GM19395 (cell line): ENCODE measurements around the gene STRIP1.

Source experiments
- ATAC-seq: cut with Tn5 transposase; IDR thresholded peaks from one replicate; pipeline ENCODE4 v1.9.1; 2021; ENCODE audit warnings: mild to moderate bottlenecking, moderate library complexity; ENCODE audit not compliant: unreplicated experiment

Gene STRIP1

DNA sequence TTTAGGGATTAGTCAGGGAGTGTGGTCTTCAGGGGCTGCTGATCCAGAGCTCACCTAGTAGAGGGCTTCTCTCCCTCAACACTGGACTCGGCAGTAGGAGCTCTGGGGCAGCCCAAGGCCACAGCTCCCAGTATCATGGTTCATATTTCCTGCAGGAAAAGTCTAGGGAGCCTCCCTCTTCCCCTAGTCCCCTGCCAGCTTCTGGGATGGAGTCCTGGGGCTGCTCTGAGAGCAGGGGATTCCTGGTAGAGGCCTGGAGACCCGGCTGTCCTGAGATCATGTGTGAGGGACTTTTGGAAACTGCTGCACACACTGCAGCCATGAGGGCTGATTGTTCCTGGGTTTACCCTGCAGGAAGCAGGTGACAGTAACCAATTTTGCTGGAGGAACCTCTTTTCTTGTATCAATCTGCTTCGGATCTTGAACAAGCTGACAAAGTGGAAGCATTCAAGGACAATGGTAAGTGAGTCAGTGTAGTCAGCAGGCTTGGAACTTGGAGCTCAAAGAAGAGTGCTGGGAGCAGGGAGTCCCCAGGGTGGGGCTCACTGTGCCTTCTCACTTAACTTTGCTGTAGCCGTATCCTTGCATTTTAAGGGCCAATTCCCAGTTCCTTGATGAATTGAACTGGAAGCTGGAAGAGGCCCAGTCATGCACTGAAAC is 16.3 kb downstream of the STRIP1 start:
- no peak for ATAC-seq

- no peak for ATAC-seq
Observed at GRCh38 chr1:110051262-110051648, 16.8 kb downstream of the STRIP1 start.

- no peak for ATAC-seq
Observed at GRCh38 chr1:110053552-110054428, 19.4 kb downstream of the STRIP1 start.

GRCh38 chr1:110055493-110056284 is 21.3 kb downstream of the STRIP1 start:
- no peak for ATAC-seq

GRCh38 chr1:110056285-110056683 is 21.9 kb downstream of the STRIP1 start:
- no peak for ATAC-seq

DNA sequence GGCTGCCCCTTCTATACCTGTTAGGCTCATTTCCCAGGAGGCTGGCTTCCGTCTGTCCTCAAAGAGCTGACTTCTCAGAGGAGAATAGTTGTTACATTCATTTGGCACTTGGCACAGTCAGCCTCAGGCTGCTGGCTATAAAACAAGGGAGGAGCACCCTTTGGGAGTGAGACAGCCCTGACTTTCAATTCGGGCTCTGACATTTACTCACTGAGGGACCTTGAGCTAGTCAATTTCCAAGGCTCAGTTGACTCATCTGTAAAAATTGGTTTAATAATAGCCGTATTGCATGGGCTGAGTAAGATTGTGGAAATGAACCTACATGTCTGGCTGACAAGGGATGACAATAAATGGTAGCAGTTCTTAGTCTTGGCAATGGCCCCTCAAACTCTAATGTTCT is 22.4 kb downstream of the STRIP1 start:
- no peak for ATAC-seq

GRCh38 chr1:110057963-110058518 is 23.6 kb downstream of the STRIP1 start:
- no peak for ATAC-seq

DNA sequence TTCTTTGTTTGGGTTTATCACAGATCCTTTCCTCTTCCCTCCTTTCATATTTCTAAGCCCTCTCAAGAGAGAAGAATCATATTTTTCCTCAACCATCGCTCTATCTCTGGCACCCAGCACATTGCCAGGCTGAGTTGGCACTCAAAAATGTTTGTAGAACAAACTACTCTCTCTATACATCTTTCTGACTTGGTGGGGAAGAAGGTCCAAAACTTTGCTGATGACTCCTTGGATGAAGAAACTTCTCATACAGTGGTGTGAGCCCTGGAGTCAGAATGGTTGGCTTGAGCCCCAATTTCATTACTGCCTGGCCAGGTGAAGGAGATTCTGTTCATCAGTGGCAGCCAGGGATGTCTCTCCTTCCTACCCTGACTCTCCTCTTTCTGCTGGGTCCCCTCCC is 24.2 kb downstream of the STRIP1 start:
- ATAC-seq = no peak

GRCh38 chr1:110059133-110059863 is 24.9 kb downstream of the STRIP1 start:
- ATAC-seq = no peak

GRCh38 chr1:110060034-110060661 is 25.7 kb downstream of the STRIP1 start:
- ATAC-seq = peak; percentile 53

DNA sequence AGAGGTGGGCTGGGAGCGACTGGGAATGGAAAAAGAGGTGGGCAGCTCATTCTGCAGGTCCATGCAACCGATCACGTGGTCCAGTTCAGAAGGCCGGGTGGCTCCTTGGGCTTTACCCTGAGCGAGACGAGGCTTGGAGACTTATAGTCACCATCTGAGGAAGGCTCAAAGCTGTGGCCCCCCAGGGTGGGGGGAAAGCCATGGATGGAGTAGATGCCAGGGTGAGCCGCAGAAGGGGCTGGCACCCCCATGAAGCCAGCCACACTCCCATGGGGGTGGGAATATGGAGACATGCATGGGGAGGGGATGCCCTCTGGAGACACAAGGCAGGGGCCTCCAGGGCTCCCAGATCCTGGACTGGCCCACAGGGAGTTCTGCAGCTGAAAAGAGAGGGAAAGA is 26.2 kb downstream of the STRIP1 start:
- no peak for ATAC-seq

DNA sequence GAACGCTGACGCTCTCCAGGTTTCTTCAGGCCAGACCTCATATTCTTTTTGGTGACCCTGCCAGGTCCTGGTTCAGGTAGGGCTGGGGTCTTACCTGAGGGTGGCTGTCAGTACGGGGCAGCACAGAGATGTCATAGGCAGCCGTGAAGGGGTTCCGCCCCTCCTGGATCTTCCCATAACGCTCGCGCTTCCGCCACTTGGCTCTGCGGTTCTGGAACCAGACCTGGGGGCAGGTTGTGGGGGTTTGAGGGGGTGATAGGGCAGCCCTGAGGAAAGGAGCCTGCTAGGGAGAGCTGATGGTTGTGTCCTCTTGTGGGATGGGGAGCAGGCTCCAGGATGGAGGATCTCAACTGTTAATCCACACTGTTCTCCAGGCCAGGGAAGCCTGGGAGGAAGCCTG is 26.9 kb downstream of the STRIP1 start:
- no peak for ATAC-seq

DNA sequence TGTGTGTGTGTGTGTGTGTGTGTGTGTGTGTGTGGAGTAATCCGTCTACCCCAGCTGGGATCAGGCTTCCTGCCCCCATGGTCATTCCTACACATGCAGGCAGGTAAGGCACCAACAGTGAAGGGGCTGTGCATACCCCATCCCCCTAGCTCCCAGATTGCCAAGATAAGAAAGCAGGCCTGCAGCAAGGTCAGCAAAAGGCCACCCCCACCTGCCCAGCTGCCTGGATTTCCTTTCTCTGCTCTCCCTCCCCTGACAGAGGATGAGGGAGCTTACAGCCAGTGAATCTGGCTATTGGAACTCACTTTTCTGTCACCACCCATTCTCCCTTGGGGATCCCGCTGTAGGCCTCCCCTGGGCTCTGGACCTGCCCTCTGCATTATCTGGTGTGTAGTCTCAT is 28.2 kb downstream of the STRIP1 start:
- no peak for ATAC-seq

GRCh38 chr1:110063781-110064180 is 29.4 kb downstream of the STRIP1 start:
- no peak for ATAC-seq

- no peak for ATAC-seq
Observed at GRCh38 chr1:110064576-110065337, 30.3 kb downstream of the STRIP1 start.

DNA sequence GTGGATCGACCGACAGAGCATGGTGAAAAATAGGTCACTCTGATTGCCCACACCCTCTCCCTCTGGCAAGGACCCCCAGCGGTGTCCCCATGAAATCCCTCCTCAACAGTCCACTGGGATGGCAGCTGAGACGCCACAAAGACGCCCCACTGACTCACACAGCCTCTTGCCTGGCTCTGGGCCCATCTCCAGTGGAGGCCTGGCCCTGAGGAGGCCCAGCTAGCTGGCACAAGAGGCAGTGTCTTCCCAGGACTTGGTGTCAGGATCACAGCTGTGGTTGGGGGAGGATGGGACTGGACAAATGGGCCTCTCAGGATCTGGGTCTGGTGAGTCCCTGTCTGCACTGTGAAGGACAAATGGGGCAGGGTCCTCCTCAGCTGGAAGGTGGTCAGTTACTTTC is 31.4 kb downstream of the STRIP1 start:
- no peak for ATAC-seq

DNA sequence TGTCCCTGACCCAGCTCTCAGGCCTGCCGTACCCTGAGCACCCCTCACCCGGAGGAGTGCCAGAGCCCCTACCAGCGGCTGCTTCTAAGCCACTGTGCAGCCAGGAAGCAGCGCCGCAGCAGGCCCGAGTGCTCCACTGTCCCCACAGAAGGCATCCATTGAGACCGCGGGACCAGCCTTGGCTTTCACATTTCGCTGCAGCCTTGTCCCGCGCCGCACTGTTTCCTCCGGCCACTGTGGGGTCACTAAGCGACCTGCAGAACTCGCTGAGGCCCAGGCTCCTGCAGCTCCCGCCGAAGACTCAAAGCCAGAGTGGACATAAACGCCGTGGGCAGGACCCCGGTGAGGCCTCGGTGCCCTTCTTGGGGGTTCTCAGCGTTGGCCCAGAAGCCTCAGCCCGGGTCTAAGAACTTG is 33.1 kb downstream of the STRIP1 start:
- no peak for ATAC-seq

DNA sequence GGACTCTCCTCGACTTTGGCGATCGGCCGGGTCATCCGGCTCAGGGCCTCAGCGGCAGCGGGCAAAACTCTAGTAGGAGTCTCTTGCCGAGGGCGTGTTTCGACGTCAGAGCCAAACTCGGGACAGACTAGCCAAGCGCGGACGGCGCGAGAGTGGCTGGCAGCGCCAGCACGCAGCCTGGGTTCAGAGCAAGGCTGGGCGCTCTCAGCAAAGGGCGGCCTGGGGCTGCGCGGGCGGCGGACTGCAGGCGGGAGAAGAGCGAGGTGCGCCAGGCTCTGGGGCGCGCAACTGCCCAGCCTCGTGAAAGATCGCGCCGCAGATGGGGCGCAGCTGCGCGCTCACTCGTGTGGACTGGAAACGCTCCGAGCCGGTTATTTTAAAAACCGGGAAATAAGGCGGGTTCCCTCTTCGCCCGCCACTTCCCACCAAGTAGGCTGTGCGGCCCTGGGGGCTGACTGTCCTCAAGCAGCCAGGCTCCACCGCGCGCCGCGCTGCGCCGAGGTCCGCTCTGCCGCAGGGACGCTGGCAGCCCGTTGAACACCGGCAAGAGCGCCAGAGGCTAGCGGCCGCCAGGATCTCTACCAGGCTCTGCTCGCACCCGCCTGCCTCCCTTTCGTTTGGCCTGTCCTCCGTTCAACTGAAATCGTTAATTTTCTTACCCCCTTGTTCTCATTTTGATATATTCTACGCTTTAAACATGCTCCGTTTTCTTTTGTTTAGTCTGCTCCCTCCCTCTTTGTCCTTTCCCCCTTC is 33.6 kb downstream of the STRIP1 start:
- ATAC-seq = no peak
